NCI-H1105 treated with DMSO at 0.1 percent for 48 hours (cell line): Measurements from ENCODE around the gene CLHC1.

Source experiments
- DNase-seq: peaks from one replicate; lab custom pipeline; 2025; lab: John Stamatoyannopoulos, UW

The CLHC1 gene

GRCh38 chr2:55169359-55169758 lies 62.7 kb downstream of the CLHC1 start:
- no peak for DNase-seq

GRCh38 chr2:55168221-55169154 lies 63.6 kb downstream of the CLHC1 start:
- peak; percentile 63 for DNase-seq

- DNase-seq = no peak
These were observed 66.5 kb downstream of the CLHC1 start for GRCh38 chr2:55165626-55166025.

- no peak for DNase-seq
These were observed 67.3 kb downstream of the CLHC1 start for GRCh38 chr2:55164534-55165480.

- no peak for DNase-seq
These were observed 68.1 kb downstream of the CLHC1 start for GRCh38 chr2:55163941-55164390.

- no peak for DNase-seq
These were observed 68.8 kb downstream of the CLHC1 start for GRCh38 chr2:55163274-55163721.

- no peak for DNase-seq
These were observed 69.6 kb downstream of the CLHC1 start for GRCh38 chr2:55162284-55163006.

GRCh38 chr2:55161295-55162210 lies 70.5 kb downstream of the CLHC1 start:
- DNase-seq = no peak

GRCh38 chr2:55160422-55160821 lies 71.7 kb downstream of the CLHC1 start:
- DNase-seq = no peak

- DNase-seq = no peak
These were observed 72.3 kb downstream of the CLHC1 start for GRCh38 chr2:55159752-55160151.

GRCh38 chr2:55159037-55159651 lies 72.9 kb downstream of the CLHC1 start:
- DNase-seq = no peak

GRCh38 chr2:55158111-55158814 lies 73.8 kb downstream of the CLHC1 start:
- DNase-seq = no peak

- DNase-seq = no peak
These were observed 74.6 kb downstream of the CLHC1 start for GRCh38 chr2:55157474-55157884.

- no peak for DNase-seq
These were observed 75.1 kb downstream of the CLHC1 start for GRCh38 chr2:55156984-55157383.

GRCh38 chr2:55156326-55156725 lies 75.8 kb downstream of the CLHC1 start:
- no peak for DNase-seq

GRCh38 chr2:55155764-55156281 lies 76.3 kb downstream of the CLHC1 start:
- no peak for DNase-seq

GRCh38 chr2:55155206-55155605 lies 76.9 kb downstream of the CLHC1 start:
- no peak for DNase-seq

- DNase-seq = no peak
These were observed 77.5 kb downstream of the CLHC1 start for GRCh38 chr2:55154525-55155030.
